Heart right ventricle (tissue), 16 donors: ENCODE results near the gene EGLN1. TPM values are rescaled to one million over a fixed set of nuclear protein-coding genes. Genes with fewer than 3 reads are reported as not detected.
"Not testable (repeated sequence)": the region's sequence is repeated elsewhere in the genome, so short reads cannot be mapped to it uniquely, and the experiment has no call there.

Experiments used
- ATAC-seq, 8 donors: fragments of 200-7000 bp; cut with Tn5 transposase; one replicate each; pipeline ENCODE4 v1.9.1; 2020; ENCODE audit warnings: mild to moderate bottlenecking in 8 of 8, moderate library complexity in 8 of 8, moderate number of reproducible peaks in 1 of 8
- DNase-seq, 2 donors: peaks; one replicate each; pipeline ENCODE4 v3.0.0-alpha.2; 2020
- H3K27ac ChIP-seq, 10 donors: fragments of 200-600 bp; sonication (generic) in 2 of 10; one replicate each; pipeline versions ENCODE4 v1.5.0 to v1.8.0; 2020 to 2022; ENCODE audit warnings: mild to moderate bottlenecking in 3 of 10
- H3K27me3 ChIP-seq, 7 donors: fragments of 200-600 bp; one replicate each; pipeline ENCODE4 v1.8.0; 2021 to 2022; ENCODE audit warnings: mild to moderate bottlenecking in 2 of 7
- H3K36me3 ChIP-seq, 9 donors: fragments of 200-600 bp; sonication (generic) in 1 of 9; one replicate each; pipeline versions ENCODE4 v1.5.0 to v1.8.0; 2020 to 2022; ENCODE audit warnings: mild to moderate bottlenecking in 2 of 9
- H3K4me1 ChIP-seq, 9 donors: fragments of 200-600 bp; sonication (generic) in 1 of 9; one replicate each; pipeline versions ENCODE4 v1.5.0 to v1.8.0; 2020 to 2022; ENCODE audit warnings: mild to moderate bottlenecking in 4 of 9
- H3K4me3 ChIP-seq, 10 donors: fragments of 200-600 bp; sonication (generic) in 2 of 10; one replicate each; pipeline versions ENCODE4 v1.5.0 to v1.8.0; 2020 to 2022; ENCODE audit warnings: mild to moderate bottlenecking in 7 of 10, moderate library complexity in 2 of 10
- H3K9me3 ChIP-seq, 11 donors: fragments of 200-600 bp in 10 of 11; sonication (generic) in 2 of 11; one replicate each; pipeline versions ENCODE4 v1.5.0 to v1.8.0; 2013 to 2022; ENCODE audit warnings: mild to moderate bottlenecking in 2 of 11, control low read depth in 1 of 11, moderate library complexity in 1 of 11
- WGBS, 2 donors: extraction: QIAGEN DNeasy Blood & Tissue Kit; methylation state at CpG; one replicate each; pipeline ENCODE4 v1.1.7; 2013; ENCODE audit warnings: inconsistent platforms in 1 of 2; 5-methylcytosine and 5-hydroxymethylcytosine counted together
- intact Hi-C, 10 donors: fragments of 100-400 bp; cut with DNase I; formaldehyde crosslinking; loops; one replicate each; pipeline versions ENCODE4 v1.11.1 to v1.14.2; 2022
- long read RNA-seq, 3 donors: library from polyadenylated mRNA; unstranded; transcript quantifications; one replicate each; pipeline ENCODE4 v2.0.0, GENCODE V29; 2020 to 2021
- polyA plus RNA-seq, 2 donors: library from polyadenylated mRNA; stranded (reverse); fragments of 200-250 nt; gene quantifications; one replicate each; pipeline ENCODE4 v1.2.3, GENCODE V29; 2013
- total RNA-seq, 10 donors: library from RNA; stranded (reverse); fragmentation: NEBNext Ultra II Directional in 3 of 10; extraction: Animal tissue kit (Norgen Biotek cat#: 25700) in 3 of 10; gene quantifications; one replicate each; pipeline versions ENCODE4 v1.2.1 to v1.2.4, GENCODE V29; 2021 to 2023
- TF ChIP-seq, protein P1 (sequence below), 9 donors: fragments of 200-600 bp; sonication (generic) in 2 of 9; IDR thresholded peaks; one replicate each; pipeline versions ENCODE4 v1.5.0 to v1.8.0; 2021 to 2022; ENCODE audit warnings: antibody characterized with exemption in 9 of 9, mild to moderate bottlenecking in 5 of 9, moderate library complexity in 1 of 9
- donor health status: Arrhythmogenic right ventricular cardiomyopathy.
- donor health status: ischemic (EF 13 %, LVEDD 7.1; RV severe dilation, severe dysfunction).
- donor health status: healthy with polysubstance abuse.
- donor health status: DM: no; HTN: yes; CAD: no.
- donor health status: DM: no; HTN: no; CAD: no.
- donor health status: ischemic (EF 25% LVEDD 6.9; RV normal size, moderate dysfunction).
- donor health status: ischemic (EF 25% LVEDD 5.7; RV mildly dilated, moderate dysfunction).
- donor health status: healthy.
- donor health status: DM: yes; HTN: yes; CAD: no.
- donor health status: Ischemic cardiomyopathy.
- donor health status: ischemic (EF 35%, LVEDD 5.7; RV mildly dilated, moderate dysfunction).
- donor health status: nonischemic (EF 11% LVEDD 7.7; RV severe dilation, severe dysfunction).
- donor health status: DM: yes; HTN: yes; CAD: no.
- donor health status: PGD.
- donor health status: ischemic (EF 29% LVEDD 5.4; RV normal size, mild dysfunction).
- donor health status: nonischemic (EF 23%, LVEDD 6.1; RV moderate dilation, normal function).

The EGLN1 gene
- total RNA-seq = 100 to 1,000 TPM in 1 of 10 donors, 10 to 100 TPM in 9; 62.0 to 104 (median 71.2) TPM
- 10 to 100 TPM; 13.0 to 20.8 TPM for polyA plus RNA-seq
- long read RNA-seq, donor 1, full-length matches to known transcripts = 264 of 304 reads
- long read RNA-seq, donor 1, partial matches to known transcripts = 8 of 304 reads
- long read RNA-seq, donor 1, other reads (novel, unspliced or antisense) = 32 of 304 reads
- long read RNA-seq, donor 2, full-length matches to known transcripts = 260 of 292 reads
- long read RNA-seq, donor 2, partial matches to known transcripts = 2 of 292 reads
- long read RNA-seq, donor 2, other reads (novel, unspliced or antisense) = 30 of 292 reads
- long read RNA-seq, donor 3, full-length matches to known transcripts = 36 of 55 reads
- long read RNA-seq, donor 3, partial matches to known transcripts = 4 of 55 reads
- long read RNA-seq, donor 3, other reads (novel, unspliced or antisense) = 15 of 55 reads

DNA sequence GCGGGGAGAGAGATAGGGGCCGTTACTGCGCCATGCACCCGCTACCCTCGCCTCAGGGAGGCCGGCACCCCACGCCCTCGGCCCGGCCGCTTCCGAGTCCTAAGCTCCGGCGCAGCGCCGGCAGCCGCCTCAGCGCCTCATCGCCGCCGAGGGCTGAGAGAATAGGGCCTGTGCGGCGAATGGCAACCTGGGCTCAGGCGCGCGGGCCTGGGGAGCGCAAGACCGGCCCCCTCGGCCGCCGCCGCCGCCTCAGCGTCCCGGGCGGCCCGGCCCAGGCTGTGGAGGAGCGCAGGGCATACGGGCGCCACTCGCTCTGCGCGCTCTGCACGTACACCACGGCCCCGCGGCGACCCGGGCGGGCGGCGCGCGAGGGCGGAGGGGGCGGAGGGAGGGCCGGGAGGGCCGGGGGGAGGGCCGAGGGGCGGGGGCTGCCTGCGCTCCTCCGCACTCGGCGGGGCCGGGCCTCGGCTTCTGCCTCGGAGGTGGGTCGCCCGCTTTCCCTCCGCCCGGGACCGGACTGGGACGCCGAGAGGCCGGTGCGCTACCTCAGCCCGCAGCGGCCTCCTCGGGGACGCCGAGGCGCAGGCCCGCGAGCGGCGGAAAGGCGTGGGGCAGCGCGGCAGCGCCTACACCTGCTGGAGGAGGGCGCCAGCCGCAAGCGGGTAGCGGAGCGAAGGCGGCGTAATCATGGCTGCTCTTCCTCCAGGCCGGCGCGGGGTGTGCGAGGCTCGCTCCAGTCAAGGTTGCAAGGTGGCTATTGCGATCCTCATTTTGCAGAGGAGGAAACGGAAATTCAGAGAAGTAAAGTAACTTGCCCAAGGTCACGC, at the start of gene EGLN1:
Gene EGLN1 (minus strand): TSS at position 317 of the 827 bp plus-strand sequence. CDS start 399 bp downstream, outside the sequence.
- 0% methylated on average over 74 to 103 of the region's 104 CpGs for WGBS, 2 donors
- DNase-seq (peak; percentile 86 to 89), ATAC-seq (peak; percentile 83 to 97 (median 90))
- Histone ChIP-seq H3K4me1 (peaks cover 6 to 60% (median 49%) of the 10 kb centered on the region in 9 donors), H3K36me3 (peaks cover 0 to 9% (median 0%) of the 10 kb centered on the region in 9 donors), H3K4me3 (peak within 1 kb of the TSS; percentile 58 to 89 (median 76)), H3K27me3 (no peaks in the 10 kb centered on the region), H3K27ac (peak within 1 kb of the TSS; percentile 96 to 100 (median 98)), H3K9me3 (no peaks in the 10 kb centered on the region)
- TF ChIP-seq, protein P1, sequence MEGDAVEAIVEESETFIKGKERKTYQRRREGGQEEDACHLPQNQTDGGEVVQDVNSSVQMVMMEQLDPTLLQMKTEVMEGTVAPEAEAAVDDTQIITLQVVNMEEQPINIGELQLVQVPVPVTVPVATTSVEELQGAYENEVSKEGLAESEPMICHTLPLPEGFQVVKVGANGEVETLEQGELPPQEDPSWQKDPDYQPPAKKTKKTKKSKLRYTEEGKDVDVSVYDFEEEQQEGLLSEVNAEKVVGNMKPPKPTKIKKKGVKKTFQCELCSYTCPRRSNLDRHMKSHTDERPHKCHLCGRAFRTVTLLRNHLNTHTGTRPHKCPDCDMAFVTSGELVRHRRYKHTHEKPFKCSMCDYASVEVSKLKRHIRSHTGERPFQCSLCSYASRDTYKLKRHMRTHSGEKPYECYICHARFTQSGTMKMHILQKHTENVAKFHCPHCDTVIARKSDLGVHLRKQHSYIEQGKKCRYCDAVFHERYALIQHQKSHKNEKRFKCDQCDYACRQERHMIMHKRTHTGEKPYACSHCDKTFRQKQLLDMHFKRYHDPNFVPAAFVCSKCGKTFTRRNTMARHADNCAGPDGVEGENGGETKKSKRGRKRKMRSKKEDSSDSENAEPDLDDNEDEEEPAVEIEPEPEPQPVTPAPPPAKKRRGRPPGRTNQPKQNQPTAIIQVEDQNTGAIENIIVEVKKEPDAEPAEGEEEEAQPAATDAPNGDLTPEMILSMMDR (IDR thresholded peaks at IDR 0.05) = peak in 6 of 9 donors; percentile 16 to 60 (median 43)
- intact Hi-C loops = loop anchor here in 9 of 10 donors (1.0 to 10.0 kb wide), 13 partner anchors 55 to 180 kb away; partner anchors contain the start of gene TSNAX (in 7 of the 9)

GRCh38 chr1:231471500-231471899, 49.4 kb upstream of the EGLN1 start:
- H3K27me3 ChIP-seq = peaks cover 0 to 44% (median 0%) of the 10 kb centered on the region in 7 donors
- H3K9me3 ChIP-seq, H3K36me3 ChIP-seq, ATAC-seq, DNase-seq, intact Hi-C loops, H3K4me3 ChIP-seq, H3K4me1 ChIP-seq, H3K27ac ChIP-seq: not testable (repeated sequence)
- 86 to 87% methylated on average over 3 of the region's 5 CpGs for WGBS, 2 donors

DNA sequence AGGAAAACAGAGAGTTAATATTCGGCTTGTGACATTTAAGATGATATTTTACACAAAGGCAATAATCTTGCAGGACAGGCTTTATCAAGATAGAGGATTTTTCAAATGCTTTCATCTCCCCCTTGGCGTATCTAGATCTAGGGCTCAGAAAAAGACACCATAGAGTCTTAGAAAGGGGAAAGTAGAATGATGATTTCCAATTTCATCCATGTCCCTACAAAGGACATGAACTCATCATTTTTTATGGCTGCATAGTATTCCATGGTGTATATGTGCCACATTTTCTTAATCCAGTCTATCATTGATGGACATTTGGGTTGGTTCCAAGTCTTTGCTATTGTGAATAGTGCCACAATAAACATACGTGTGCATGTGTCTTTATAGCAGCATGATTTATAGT, 48.9 kb upstream of the EGLN1 start:
- H3K36me3 ChIP-seq, H3K4me3 ChIP-seq, DNase-seq, H3K27ac ChIP-seq, H3K4me1 ChIP-seq, intact Hi-C loops, ATAC-seq: not testable (repeated sequence)
- peaks cover 0 to 11% (median 0%) of the 10 kb centered on the region in 11 donors for H3K9me3 ChIP-seq
- WGBS, 2 donors = 91 to 97% methylated on average over 2 of the region's 3 CpGs
- H3K27me3 ChIP-seq = peaks cover 0 to 49% (median 0%) of the 10 kb centered on the region in 7 donors

GRCh38 chr1:231467986-231468385, 45.9 kb upstream of the EGLN1 start:
- no peaks in the 10 kb centered on the region for H3K36me3 ChIP-seq
- ATAC-seq = no peak
- no peak overlapping the region for H3K27ac ChIP-seq
- peaks cover 0 to 15% (median 0%) of the 10 kb centered on the region in 11 donors for H3K9me3 ChIP-seq
- no peak for DNase-seq
- WGBS, 2 donors = 89 to 90% methylated on average over 1 of the region's 1 CpG
- no peak overlapping the region for H3K4me3 ChIP-seq
- intact Hi-C loops = no loop called here
- peaks cover 0 to 6% (median 0%) of the 10 kb centered on the region in 9 donors for H3K4me1 ChIP-seq
- TF ChIP-seq, protein P1 (IDR thresholded peaks at IDR 0.05) = no peak
- peaks cover 0 to 78% (median 0%) of the 10 kb centered on the region in 7 donors for H3K27me3 ChIP-seq

- no peaks in the 10 kb centered on the region for H3K36me3 ChIP-seq
- no peak overlapping the region for H3K27ac ChIP-seq
- no peak overlapping the region for H3K4me3 ChIP-seq
- ATAC-seq = no peak
- intact Hi-C loops = no loop called here
- peaks cover 0 to 12% (median 0%) of the 10 kb centered on the region in 11 donors for H3K9me3 ChIP-seq
- TF ChIP-seq, protein P1 (IDR thresholded peaks at IDR 0.05) = no peak
- H3K27me3 ChIP-seq = peaks cover 0 to 90% (median 0%) of the 10 kb centered on the region in 7 donors
- peaks cover 0 to 10% (median 0%) of the 10 kb centered on the region in 9 donors for H3K4me1 ChIP-seq
- WGBS, 2 donors = 73 to 94% methylated on average over 1 of the region's 1 CpG
- no peak for DNase-seq
These were observed 43.0 kb upstream of the EGLN1 start for GRCh38 chr1:231465051-231465450.
